Measurements from ENCODE around the gene RAPGEF5.

Gene RAPGEF5

DNA sequence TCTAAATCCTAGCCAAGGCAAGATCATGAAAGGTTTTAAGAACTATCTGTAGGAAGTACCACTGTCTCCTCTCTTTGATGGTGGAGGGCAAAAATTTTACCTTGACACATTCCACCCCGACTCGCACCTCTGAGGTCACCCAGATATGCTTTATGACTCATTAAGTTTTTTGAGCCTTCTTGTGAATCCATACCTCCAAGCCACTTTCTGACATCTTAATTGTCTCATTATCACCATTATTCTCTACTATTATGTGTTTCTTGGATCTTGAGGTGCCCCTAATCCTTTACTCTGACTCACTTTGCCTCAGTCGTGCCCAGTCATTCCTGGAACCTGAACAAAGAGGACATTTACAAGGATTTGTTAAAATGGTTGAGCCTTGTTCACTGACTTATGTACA, 146.6 kb downstream of the RAPGEF5 start:
- no peak for DNase-seq

DNA sequence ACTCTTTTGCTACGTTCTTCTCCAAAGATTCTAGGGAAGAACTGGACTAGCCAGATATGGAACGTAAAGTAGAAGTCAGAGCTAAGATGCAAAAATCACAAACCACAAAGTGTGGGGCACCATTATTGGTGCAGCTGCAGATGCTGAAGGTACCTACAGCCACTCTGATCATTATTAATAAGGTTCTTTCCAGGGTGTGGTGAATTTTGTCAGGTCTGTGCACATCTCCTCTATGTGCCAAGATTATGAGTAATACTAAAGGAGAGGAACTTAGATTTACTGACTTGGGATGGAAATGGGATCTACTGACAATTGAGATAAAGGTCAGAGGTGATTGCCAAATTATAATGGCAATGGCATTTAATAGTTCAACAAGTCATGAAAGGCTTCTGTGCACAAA, 148.2 kb downstream of the RAPGEF5 start:
- no peak for DNase-seq

DNA sequence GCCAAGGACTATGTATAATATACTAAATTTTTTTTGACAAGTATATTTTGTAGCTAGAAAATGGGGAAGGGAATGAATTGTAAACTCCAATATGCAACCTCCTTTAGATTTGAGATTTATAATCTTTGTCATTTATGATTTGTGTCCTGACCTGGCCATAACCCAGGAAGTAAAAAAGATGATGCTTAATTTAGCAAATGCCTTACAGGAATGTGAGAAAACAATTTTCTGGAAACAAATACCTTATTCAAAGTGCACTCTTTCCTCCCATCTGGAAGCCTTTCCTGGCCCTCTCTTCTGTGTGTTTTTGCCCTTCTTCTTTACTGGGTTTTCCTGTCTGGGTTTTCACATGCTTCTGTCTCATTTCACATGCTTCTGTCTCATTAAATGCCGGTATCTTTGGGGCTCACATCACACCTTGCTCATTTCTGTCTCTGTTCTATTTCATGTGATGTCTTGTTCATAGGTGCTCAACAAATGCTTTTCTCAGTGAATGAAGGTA, 149.2 kb downstream of the RAPGEF5 start:
- no peak for DNase-seq

DNA sequence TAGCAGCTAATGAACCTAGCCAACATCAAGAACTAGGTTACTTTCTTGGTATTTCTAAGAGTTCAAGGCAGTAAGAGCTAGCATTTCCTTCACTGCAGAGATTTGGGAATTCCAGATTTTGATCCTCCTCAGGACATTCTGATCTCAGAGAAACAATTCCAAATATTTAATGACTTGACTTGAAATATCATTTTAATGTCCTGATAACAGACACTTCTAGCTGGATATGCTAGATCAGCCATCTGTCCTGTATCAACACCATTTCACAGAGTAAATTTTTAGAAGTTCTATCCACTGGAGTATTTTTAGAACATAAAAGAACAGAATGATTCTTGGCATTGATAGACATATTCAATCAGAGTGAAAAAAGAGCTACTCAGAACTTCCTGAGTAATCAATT, 151.3 kb downstream of the RAPGEF5 start:
- no peak for DNase-seq

DNA sequence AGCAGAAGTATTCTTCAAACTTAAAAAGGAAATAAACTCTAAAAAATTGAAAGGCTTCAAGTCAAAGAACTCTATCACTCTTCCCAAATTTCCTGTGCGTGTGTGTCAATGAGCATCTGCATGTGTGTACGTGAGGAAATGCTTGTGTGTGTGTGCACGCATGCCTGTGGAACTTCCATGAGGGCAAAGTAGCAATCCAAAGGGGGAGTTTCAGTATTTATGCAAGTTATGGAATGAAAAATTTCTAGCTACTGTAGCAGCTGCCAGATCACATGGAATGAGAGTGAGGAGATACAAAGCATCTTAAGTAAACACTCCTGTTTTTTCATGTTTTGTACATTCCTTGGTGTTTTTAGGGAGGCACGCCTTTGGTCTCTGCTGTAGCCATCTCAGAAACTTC, 152.6 kb downstream of the RAPGEF5 start:
- no peak for DNase-seq

DNA sequence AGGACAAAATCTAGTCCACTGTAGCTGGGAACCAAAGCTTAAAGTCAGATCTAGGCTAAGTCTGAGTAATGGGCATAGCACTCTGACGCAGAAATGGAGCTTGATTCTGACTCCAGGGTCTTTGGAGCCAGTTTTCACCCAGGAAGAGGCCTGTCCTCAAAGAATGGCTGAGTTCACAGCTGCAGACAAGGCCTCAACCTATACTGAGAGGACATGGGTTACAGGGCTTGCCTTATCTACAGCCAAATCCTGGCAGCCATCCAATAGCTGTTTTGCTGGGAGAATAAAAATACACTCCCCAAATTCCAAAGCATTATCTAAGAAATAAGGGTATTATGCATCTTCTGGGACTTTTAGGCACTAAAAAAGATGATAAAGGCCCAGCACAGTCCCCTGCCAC, 154.8 kb downstream of the RAPGEF5 start:
- DNase-seq = no peak

DNA sequence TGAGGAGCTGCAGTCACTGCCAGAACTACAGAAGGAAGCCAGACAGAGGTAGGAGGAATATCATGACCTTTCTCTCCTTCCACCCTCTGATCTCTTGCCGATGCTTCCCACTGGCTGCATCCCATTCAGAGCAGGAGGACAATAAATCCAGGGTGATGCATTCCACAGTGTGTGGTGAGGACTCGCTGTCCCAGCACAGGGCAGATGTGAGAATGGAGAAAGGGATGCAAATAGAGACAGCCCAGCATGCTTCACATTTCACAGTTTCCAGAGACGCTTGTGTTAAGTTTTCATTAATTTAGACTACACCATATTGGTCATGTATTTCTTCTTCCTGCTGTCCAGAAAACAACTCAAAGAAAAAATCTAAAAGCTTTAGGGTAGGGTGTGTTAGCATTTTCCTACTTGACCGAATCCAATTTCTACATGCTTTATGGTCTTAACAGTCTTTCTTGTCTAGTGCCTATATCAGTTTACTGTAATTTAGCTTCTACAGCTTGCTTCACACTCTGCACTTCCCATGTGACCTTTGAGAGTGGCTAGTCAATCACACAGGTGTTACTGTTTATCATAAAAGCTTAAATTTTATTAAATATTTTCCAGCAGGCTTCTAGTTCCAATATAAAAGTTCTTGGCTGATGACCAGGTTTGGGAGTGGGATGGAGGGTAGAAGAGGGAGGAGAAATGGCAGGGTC, 155.6 kb downstream of the RAPGEF5 start:
- DNase-seq = no peak

DNA sequence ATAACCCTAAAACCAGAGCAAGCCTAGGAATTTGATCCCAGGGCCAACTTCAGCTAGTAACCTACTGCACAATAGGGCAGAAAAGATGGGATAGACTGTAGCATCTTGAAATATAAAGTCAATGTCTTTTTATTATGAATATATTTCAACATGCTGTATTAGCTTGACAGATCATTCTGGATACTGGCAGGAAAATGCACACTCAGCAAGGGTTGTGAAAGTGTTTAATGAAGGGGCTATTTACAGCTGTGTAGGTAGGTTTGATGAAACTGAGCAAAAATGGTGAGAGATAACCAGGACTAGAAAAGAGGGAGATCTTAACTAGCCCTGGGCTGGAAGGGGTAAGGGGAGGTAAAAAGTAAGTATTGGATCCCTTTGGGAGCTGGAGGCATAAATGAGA, 156.2 kb downstream of the RAPGEF5 start:
- no peak for DNase-seq

DNA sequence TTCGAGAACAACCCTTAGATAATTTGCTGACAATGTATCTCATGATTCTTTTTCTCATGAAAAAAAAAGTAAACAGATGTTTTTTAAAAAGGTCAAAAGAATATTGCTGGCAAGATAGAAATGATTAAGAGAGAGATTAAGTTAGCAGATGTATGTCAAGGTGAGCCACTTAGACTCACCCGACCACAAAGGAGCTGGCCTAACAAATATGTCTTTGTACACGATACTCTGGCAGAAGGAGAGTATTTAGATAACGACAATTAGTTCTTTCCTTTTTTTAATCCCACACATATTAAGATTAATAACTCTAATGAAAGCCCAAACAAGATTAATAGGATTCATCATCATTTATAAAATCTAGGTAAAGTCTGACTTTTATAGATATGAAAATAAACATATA, 156.7 kb downstream of the RAPGEF5 start:
- DNase-seq = no peak

DNA sequence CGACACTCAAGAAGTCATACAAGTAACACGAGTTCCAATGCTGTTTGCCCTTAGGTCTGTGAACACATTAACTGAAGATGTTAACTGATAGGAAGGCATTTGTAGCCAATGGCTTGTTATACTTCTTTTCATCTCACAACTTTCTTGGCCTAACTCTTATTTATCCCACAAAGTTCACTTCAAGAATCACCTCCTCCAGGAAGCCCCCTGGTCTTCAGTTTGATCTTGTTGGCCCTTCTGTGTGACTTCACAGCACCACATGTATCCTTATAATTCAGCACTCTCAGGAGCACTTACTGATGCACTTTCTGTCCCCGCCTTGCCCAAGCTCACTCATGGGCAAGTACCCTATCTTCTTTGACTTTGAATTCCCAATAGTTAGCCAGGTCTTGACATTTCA, 159.6 kb downstream of the RAPGEF5 start:
- DNase-seq = no peak

DNA sequence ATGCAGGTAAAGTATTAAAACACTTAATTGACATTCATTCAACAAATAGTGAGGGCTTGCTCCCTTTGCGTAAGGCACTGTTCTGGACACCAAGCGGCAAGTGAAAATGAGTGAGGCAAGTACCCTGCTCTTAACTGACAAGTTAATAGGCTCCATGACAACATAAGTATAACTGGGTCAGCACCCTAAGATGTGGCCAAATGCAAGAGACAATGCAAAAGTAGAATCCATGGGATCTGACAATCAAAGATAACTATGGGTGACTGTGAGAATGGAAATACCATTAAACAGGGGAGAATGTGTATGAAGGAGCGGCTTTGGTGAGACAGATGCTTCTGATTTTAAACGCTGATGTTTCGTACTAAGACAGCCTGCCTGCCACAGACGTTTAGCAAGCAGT, 160.5 kb downstream of the RAPGEF5 start:
- DNase-seq = no peak

DNA sequence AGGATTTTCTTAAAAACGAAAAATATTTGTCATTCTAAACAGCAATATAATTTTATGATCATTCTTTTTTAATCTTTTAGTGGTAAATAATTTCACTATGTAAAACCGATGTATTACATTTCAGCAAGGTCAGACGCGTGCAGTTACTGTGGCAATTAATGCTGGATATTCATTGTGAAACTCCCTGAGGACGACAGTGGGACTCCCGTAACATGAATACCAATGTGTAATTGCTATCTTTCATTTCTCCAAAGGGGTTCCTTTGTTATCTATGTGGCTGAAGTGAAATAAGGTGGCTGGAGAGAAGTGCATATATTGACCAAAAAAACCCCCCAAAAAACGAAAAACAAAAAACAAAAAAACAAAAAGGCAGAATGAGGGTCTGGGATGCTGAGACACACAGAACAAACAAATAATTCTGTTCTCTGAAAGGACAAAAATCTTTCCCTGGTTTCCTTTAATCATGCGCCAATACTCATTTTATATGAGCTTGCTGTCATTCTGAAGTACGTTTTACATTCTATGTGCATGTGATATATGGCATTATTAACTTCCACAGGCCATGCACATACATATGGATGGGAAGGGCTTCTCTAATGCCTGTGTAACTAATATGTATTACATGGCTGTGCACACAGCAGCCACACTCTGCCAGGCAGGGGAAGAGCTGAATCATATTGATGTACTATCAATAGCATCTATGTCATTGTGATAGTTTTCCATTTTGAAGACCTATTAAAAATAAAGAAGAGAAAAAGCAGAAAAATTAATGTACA, 161.4 kb downstream of the RAPGEF5 start:
- peak; percentile 50 for DNase-seq

DNA sequence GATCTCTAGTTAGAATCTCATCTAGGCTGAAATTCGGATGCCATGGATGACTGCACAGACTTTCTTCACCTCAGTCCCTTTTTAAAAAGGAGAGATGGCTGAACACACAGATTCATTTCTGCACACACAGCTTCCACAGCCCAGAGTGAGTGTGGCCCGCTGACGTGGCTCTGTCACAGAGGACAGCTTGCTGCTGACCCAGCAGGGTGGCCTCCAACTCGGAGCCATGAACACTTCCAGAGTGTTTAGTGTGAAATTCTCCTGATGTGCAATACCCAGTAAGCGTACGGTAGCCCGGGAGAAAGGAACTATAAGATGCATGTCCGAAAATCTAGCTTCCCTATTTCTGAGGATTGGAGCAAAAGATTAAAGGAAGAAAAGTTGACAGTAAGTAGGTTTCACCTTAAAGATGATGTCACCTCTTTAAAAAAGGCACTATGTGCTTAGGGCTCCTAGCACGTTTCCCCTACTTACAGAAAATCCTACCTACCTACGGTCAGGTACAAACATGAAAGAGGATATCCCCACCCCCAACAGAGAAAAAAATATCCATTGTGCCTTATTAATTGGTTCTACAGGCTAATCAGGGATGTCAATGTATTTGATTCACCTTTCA, 162.2 kb downstream of the RAPGEF5 start:
- peak; percentile 33 for DNase-seq

DNA sequence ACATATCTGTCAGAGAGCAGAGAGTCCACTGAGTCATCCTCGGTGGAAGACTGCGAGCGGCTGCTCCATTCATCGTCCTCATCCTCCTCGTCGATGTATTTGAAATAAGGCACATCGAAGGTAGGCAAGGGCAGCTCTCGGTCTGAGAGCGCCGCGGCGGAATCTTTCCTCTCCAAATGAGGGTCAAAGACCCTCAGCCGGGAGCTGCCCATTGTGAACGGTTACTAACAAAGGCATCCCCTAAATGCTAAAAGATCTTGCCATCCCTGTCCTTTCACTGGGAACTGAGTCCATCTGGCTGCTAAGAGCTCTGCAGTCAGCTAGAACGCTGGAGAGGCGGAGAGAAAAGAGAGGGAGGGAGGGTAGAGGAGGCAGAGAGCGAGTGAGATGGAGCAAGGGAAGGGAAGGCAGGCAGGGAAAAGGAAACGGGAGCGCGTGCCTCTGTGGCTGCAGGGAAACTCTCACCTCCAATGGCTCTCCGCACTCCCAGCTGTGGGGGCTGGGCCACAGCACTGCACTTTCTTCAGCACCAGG, 163.4 kb downstream of the RAPGEF5 start:
- DNase-seq = peak; percentile 44

DNA sequence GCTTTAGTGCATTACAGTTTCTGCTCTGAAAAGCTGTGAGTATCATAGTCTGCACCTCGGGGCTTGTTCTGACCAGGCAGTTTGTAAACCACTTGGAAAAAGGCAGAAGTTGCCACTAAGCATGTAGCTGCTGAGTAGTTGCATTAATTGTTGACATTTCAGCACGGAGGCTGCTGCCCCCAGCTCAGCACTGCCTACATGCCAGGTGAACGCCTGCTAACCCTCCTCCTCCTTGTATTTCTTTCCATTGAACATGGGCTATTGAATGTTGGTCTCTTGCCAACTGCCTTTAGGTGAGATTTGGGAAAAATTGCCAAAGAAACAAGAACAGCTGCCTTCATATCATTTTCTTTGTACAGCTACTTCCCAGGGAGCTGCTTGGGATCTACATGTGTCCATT, 164.2 kb downstream of the RAPGEF5 start:
- DNase-seq = peak; percentile 68

DNA sequence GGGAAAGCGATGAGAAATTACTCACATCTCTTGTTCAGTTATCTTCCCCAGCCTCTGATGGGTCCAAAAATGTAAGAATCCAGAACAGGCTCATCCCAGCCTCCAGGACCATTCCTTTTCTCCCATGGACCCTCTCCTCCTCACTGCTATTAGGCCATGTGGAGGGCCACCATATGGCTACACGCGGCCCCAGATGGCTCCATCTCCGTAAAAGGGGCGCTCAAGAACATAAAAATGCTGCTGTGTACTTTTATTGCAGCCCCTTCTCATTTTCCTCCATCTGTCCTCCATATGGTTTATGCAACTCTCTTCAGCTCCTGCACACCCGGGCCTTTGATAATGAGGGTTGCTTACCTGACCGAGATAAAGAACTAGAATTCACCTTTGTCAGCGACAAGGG, 166.2 kb downstream of the RAPGEF5 start:
- no peak for DNase-seq

DNA sequence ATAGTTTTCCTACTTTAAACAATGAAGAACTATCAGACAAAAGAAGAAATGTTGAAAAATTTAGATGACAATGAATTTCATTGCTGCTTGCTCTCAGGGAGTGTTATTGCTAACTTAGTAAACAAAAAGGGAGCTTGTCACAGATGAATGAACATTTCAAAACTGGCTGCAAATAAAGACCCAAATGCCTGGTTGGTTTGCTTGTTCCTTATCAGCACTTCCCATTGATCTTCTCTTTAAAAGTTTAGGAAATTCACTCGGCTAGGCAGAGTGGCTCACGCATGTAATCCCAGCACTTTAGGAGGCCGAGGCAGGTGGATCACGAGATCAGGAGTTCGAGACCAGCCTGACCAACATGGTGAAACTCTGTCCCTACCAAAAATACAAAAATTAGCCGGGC, 167.2 kb downstream of the RAPGEF5 start:
- no peak for DNase-seq

DNA sequence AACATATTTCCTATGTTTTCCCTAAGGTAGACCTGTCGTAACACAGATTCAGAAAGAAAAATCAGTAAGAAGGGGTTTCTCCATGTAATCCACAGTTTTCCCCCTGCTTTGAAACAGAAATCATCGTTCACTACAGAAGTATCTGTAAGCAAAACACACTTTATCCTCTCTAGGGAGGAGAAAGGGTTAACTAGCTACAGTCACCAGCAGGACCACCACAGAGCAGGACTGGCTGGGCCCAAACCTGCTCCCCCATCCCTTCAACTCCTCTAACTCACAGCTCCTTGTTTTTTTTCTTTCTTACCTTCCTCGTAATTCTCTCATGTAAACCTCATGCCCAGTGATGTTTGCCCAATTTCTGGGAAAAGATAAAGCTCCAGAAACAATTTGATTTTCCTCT, 167.7 kb downstream of the RAPGEF5 start:
- DNase-seq = no peak

DNA sequence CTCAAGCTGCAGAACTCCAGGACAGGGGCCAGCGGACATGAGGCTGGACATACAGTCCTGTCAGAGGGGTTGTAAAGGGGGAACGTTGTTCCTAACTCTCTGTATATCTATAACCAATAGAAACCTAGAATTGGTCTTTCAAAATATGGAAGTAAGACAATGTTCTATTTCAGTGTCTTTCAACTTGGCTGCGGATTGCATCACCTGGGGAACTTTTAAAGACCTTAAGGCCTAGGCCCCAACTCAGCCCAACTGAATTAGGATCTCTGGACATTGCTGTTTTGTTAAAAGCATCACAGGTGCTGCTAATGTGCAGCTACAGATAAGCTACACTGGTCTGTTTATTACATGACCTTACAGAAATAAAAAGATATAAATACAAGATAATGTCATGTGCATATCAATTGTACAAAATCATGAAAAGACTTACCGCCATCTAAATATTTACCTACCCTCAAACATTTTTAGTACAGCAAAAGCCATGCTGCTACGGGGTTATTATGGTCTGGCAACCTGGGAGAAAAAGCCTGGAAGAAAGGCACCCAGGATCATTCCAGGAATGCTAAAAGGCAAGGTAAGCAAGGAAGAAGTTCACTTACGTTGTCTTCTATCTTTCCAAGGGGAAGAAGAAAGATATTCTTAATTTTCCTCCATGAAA, 169.1 kb downstream of the RAPGEF5 start:
- DNase-seq = no peak

DNA sequence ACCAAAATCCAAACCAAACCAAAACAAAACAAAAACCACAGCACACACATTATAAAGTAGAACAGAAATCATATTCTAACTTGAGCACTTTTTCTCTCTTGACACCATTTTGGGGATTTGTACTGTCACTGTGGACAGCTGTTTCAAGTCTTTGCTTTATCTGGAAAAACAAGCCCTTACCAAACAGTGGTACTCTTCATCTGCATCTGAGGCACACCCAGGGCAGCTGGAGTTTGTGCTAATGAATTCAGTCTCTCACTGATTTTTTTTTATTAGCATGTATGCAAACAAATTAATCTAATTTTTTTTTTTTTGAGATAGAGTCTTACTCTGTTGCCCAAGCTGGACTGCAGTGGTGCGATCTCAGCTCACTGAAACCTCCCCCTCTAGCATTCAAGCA, 171.4 kb downstream of the RAPGEF5 start:
- DNase-seq = peak; percentile 45

DNA sequence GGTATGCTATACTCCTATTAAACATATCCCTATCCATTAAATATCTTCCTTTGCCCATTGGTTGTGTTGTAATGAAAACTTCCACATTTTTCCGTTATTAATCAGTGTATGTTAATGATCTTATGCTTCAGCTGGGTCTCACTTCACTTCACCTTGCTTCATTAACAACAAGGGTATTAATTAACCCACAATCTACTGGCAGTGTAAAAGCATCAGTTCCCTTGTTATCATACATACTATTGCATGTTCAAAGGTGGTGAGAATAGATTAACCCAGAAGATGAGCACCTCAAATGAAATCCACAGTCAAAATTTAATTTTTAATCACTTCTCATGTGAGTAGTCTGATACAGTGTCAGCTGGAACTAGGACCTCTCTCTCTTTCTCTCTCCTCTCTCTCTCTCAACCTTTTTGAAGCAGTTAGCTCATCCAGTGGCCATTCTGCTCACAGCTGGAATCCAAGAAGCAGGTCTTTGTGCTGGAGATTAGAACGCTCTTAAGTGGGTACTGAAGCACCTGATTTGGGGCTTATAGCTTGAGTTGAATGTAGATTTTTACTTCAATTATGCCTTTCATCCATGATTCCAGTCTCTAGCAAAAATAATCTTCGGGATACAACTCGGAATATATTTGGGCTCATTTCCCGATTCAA, 172.3 kb downstream of the RAPGEF5 start:
- DNase-seq = peak; percentile 40

DNA sequence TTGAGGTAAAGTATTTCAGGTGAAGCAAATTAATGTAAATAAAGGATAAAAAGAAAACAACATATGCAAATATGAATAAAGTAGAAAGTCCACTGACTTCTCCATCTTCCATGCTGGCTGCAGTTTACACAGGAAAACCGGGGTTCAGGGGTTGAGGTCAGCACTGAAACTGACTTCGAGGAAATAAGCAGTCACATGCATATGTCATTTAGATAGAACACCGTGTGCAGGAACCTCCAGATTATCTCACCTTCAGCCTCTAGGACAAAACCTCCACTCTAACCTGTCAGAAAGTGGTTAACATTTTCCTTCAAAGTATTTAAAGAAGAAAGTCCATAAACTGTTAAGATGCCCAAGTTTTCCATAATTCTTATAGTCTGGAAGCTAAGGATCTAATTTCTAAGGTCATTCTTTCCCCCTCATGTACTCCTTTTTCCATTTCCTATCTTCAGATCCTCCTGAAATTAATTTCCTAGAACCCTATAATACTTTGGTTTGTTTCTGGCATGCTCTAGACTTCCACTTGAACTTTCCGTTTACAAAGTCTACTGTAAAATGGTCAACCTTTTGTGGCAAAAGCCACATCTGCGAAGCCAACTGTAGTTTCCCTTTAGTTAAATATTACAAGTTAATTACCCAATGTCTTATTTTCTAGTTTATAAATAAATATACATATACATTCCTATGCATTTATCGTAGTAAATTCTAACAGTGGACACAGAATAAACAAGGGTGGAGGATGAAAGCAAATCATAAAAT, 173.3 kb downstream of the RAPGEF5 start:
- DNase-seq = no peak
